H7 (cell line): Measurements from ENCODE around the gene ZNF280D. TPM values are rescaled to one million over a fixed set of nuclear protein-coding genes. Genes with fewer than 3 reads are reported as not detected.

Experiments used
- DNase-seq: peaks from one replicate; pipeline ENCODE4 v3.0.0; 2012
- H3K27me3 ChIP-seq: 2 replicates; pipeline ENCODE4 v1.6.0; 2011; ENCODE audit warnings: mild to moderate bottlenecking, low read length; ENCODE audit not compliant: control insufficient read depth, insufficient read depth
- H3K36me3 ChIP-seq: replicated peaks from 2 replicates; pipeline ENCODE4 v1.5.1; 2011; ENCODE audit warnings: low read length; ENCODE audit not compliant: control insufficient read depth, insufficient read depth
- H3K4me3 ChIP-seq: 2 replicates; pipeline ENCODE4 v1.5.1; 2011; ENCODE audit warnings: low read depth, mild to moderate bottlenecking, control low read depth, low read length, moderate library complexity; ENCODE audit not compliant: insufficient read depth
- total RNA-seq: library from RNA; depleted of rRNA; stranded (reverse); fragments of >200 nt; shearing (Covaris generic); gene quantifications from 2 replicates; pipeline ENCODE4 v1.2.3, GENCODE V29; 2014

ZNF280D gene
- total RNA-seq, 1 experiment from 2014 or later = 12.0 TPM

- no peaks in the 10 kb centered on the region for H3K36me3 ChIP-seq
- H3K4me3 ChIP-seq = no peak overlapping the region
- DNase-seq = no peak
- H3K27me3 ChIP-seq = no peaks in the 10 kb centered on the region
Observed at GRCh38 chr15:56654624-56655023, 78.7 kb downstream of the ZNF280D start.

GRCh38 chr15:56654216-56654615 is 79.1 kb downstream of the ZNF280D start:
- H3K36me3 ChIP-seq = no peaks in the 10 kb centered on the region
- DNase-seq = no peak
- no peak overlapping the region for H3K4me3 ChIP-seq
- H3K27me3 ChIP-seq = no peaks in the 10 kb centered on the region

GRCh38 chr15:56653787-56654186 is 79.5 kb downstream of the ZNF280D start:
- Histone ChIP-seq H3K36me3 (no peaks in the 10 kb centered on the region), H3K27me3 (no peaks in the 10 kb centered on the region), H3K4me3 (no peak overlapping the region)
- DNase-seq = no peak

- no peak overlapping the region for H3K4me3 ChIP-seq
- H3K27me3 ChIP-seq = no peaks in the 10 kb centered on the region
- DNase-seq = no peak
- no peaks in the 10 kb centered on the region for H3K36me3 ChIP-seq
Observed at GRCh38 chr15:56653107-56653506, 80.2 kb downstream of the ZNF280D start.

GRCh38 chr15:56648311-56648710 is 85.0 kb downstream of the ZNF280D start:
- no peak overlapping the region for H3K4me3 ChIP-seq
- H3K36me3 ChIP-seq = no peaks in the 10 kb centered on the region
- no peaks in the 10 kb centered on the region for H3K27me3 ChIP-seq
- DNase-seq = no peak

GRCh38 chr15:56640549-56640948 is 92.8 kb downstream of the ZNF280D start:
- H3K36me3 ChIP-seq = no peaks in the 10 kb centered on the region
- H3K27me3 ChIP-seq = no peaks in the 10 kb centered on the region
- H3K4me3 ChIP-seq = no peak overlapping the region
- DNase-seq = no peak

- no peak for DNase-seq
- no peaks in the 10 kb centered on the region for H3K36me3 ChIP-seq
- no peak overlapping the region for H3K4me3 ChIP-seq
- no peaks in the 10 kb centered on the region for H3K27me3 ChIP-seq
Observed at GRCh38 chr15:56640127-56640526, 93.2 kb downstream of the ZNF280D start.

- Histone ChIP-seq H3K27me3 (no peaks in the 10 kb centered on the region), H3K36me3 (no peaks in the 10 kb centered on the region; the same call in 1 of the 2 replicates), H3K4me3 (no peak overlapping the region)
- DNase-seq = no peak
Observed at GRCh38 chr15:56639631-56640030, 93.7 kb downstream of the ZNF280D start.

GRCh38 chr15:56631765-56632164 is 101.5 kb downstream of the ZNF280D start:
- DNase-seq = no peak
- H3K4me3 ChIP-seq = no peak overlapping the region
- no peaks in the 10 kb centered on the region for H3K27me3 ChIP-seq
- no peaks in the 10 kb centered on the region; the same call in 1 of the 2 replicates for H3K36me3 ChIP-seq

- Histone ChIP-seq H3K36me3 (no peaks in the 10 kb centered on the region), H3K27me3 (no peaks in the 10 kb centered on the region), H3K4me3 (no peak overlapping the region)
- DNase-seq = no peak
Observed at GRCh38 chr15:56628893-56629532, 104.3 kb downstream of the ZNF280D start.

- no peak overlapping the region for H3K4me3 ChIP-seq
Observed at GRCh38 chr15:56619887-56620286, 113.4 kb downstream of the ZNF280D start.

GRCh38 chr15:56617628-56618027 is 115.7 kb downstream of the ZNF280D start:
- Histone ChIP-seq H3K4me3 (no peak overlapping the region), H3K27me3 (no peaks in the 10 kb centered on the region), H3K36me3 (no peaks in the 10 kb centered on the region)
- DNase-seq = no peak

More at GRCh38 chr15:56619887-56620286, 113.4 kb downstream of the ZNF280D start:
- DNase-seq = no peak
- no peaks in the 10 kb centered on the region for H3K36me3 ChIP-seq
- no peaks in the 10 kb centered on the region for H3K27me3 ChIP-seq

GRCh38 chr15:56616551-56616950 is 116.8 kb downstream of the ZNF280D start:
- H3K36me3 ChIP-seq = no peaks in the 10 kb centered on the region
- H3K27me3 ChIP-seq = no peaks in the 10 kb centered on the region
- no peak overlapping the region for H3K4me3 ChIP-seq
- DNase-seq = no peak

GRCh38 chr15:56613811-56614210 is 119.5 kb downstream of the ZNF280D start:
- Histone ChIP-seq H3K27me3 (no peaks in the 10 kb centered on the region), H3K36me3 (no peaks in the 10 kb centered on the region), H3K4me3 (no peak overlapping the region)
- no peak for DNase-seq

GRCh38 chr15:56608993-56609392 is 124.3 kb downstream of the ZNF280D start:
- H3K4me3 ChIP-seq = no peak overlapping the region
- no peak for DNase-seq
- H3K27me3 ChIP-seq = no peaks in the 10 kb centered on the region
- H3K36me3 ChIP-seq = no peaks in the 10 kb centered on the region
